WI38 (cell line): ENCODE results near the gene AMBRA1.
A peak's percentile ranks its signal among the peaks of the same experiment; 100 is the strongest.

Experiments
- H3K4me3 ChIP-seq: 2 replicates; pipeline ENCODE4 v1.5.1; 2011; ENCODE audit warnings: low read depth, mild to moderate bottlenecking, control low read depth, low read length
- TF ChIP-seq, protein P1 (sequence below): IDR thresholded peaks from 2 replicates; pipeline ENCODE4 v1.5.1; 2012; ENCODE audit warnings: low read depth, mild to moderate bottlenecking, control low read depth, low read length

Gene AMBRA1

DNA sequence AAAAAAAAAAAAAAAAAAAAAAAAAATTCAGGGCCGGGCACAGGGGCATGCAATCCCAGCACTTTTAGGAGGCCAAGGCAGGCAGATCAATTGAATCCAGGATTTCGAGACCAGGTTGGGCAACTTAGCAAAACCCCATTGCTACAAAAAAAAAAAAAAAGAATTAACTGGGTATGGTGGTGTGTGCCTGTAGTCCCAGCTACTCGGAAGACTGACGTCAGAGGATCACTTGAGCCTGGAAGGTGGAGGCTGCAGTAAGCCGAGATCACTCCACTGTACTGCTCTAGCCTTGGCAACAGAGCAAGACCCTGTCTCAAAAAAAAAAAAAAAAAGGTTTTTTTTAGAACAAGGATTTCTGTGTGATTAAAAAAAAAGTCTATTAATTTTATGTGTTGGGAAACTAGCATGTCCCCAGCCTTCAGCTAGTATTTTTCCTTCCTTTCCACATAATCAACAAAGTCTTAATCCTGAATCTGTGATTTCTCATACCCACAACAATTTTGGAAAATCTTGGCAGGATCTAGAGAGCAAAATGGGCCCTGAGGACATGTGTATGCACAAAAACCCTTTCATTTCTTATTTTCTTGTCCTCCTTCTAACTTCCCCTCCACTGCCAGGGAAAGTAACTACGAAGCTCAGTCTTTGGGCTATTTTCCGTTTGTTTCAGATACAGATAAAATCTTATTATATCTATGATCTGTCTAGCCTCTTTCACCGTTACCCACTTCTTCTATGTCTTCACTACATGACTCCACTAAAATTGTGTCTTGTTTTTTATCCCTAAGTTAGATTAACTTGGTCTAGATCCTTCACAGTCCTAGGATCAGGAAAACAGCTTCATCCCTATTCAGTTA lies 5.7 kb upstream of the AMBRA1 start:
- H3K4me3 ChIP-seq: no peak overlapping the region
- TF ChIP-seq, protein P1, sequence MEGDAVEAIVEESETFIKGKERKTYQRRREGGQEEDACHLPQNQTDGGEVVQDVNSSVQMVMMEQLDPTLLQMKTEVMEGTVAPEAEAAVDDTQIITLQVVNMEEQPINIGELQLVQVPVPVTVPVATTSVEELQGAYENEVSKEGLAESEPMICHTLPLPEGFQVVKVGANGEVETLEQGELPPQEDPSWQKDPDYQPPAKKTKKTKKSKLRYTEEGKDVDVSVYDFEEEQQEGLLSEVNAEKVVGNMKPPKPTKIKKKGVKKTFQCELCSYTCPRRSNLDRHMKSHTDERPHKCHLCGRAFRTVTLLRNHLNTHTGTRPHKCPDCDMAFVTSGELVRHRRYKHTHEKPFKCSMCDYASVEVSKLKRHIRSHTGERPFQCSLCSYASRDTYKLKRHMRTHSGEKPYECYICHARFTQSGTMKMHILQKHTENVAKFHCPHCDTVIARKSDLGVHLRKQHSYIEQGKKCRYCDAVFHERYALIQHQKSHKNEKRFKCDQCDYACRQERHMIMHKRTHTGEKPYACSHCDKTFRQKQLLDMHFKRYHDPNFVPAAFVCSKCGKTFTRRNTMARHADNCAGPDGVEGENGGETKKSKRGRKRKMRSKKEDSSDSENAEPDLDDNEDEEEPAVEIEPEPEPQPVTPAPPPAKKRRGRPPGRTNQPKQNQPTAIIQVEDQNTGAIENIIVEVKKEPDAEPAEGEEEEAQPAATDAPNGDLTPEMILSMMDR: no peak

GRCh38 chr11:46597609-46598219 lies 3.9 kb upstream of the AMBRA1 start:
- TF ChIP-seq, protein P1: no peak
- H3K4me3 ChIP-seq: no peak overlapping the region

- TF ChIP-seq, protein P1: no peak
- H3K4me3 ChIP-seq: no peak overlapping the region
These were observed 3.3 kb upstream of the AMBRA1 start for GRCh38 chr11:46597155-46597554.

DNA sequence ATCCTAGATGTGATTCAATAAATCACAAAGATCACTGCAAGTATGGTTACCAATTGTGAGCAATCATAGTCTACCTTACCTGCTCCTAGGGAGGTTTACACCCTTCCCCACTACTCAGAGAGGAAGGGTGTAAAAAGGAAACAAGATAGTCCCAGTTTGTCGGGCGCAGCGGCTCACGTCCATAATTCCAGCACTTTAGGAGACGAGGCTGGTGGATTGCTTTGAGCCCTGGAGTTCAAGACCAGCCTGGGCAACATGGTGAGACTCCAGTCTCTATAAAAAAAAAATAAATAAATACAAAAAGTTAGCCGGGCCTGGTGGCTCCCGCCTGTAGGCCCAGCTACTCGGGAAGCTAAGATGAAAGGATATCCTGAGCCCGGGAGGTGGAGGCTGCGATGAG lies 962 bp upstream of the AMBRA1 start:
- TF ChIP-seq, protein P1: no peak
- H3K4me3 ChIP-seq: no peak overlapping the region

DNA sequence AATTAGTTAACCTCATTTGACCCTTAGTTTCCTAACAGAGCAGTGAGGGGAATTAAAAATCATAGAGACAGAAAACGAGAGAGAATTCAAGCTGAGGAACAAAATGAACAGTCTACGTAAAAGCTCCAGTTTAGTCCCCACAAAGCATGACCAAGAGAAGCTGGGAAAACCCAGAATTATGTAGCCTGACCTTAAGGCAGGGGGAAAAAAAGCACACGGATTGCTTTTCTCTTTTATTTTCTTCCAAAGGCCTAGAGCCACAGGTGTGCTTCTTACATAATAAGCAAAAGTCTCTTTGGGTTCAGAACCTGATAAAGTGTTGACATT lies 514 bp upstream of the AMBRA1 start:
- TF ChIP-seq, protein P1: no peak
- H3K4me3 ChIP-seq: peak overlapping the region; percentile 96

GRCh38 chr11:46590740-46591605 lies 2.9 kb downstream of the AMBRA1 start:
- no peak overlapping the region for H3K4me3 ChIP-seq
- TF ChIP-seq, protein P1: no peak
